ENCODE results near the gene GALK1.

Gene GALK1

GRCh38 chr17:75809631-75810111 lies 44.7 kb upstream of the GALK1 start:
- H2AK5ac ChIP-seq (ENCODE audit: low read depth, low read length), result no peak overlapping the region
- H3K4me3 ChIP-seq (ENCODE audit: low read length in 2 of 2), result no peak overlapping the region
- no peak overlapping the region for H3K4ac ChIP-seq (ENCODE audit: low read length)
- H2BK5ac ChIP-seq (ENCODE audit: low read length), result peak overlapping the region; percentile 53
- no peak overlapping the region for H3K23ac ChIP-seq (ENCODE audit: low read depth, low read length, poor library complexity)
- H3K4me2 ChIP-seq (ENCODE audit: insufficient read depth, low read length, poor library complexity, severe bottlenecking), result no peak overlapping the region
- no peak overlapping the region for H3K27ac ChIP-seq (replicated peaks; ENCODE audit: low read length)
- H2BK15ac ChIP-seq (ENCODE audit: low read length), result no peak overlapping the region
- H3K9ac ChIP-seq (ENCODE audit: low read depth, low read length, poor library complexity), result no peak overlapping the region
- H3K18ac ChIP-seq (ENCODE audit: low read length), result no peak overlapping the region
- H3K4me1 ChIP-seq (ENCODE audit: control insufficient read depth in 2 of 2, insufficient read depth in 1 of 2, low read depth in 1 of 2, low read length in 2 of 2), result no peaks in the 10 kb centered on the region
- H4K8ac ChIP-seq (ENCODE audit: low read depth, low read length), result no peak overlapping the region
- peaks cover 45 to 72% of the 10 kb centered on the region in 2 donors for H3K36me3 ChIP-seq (replicated peaks in 1 of 2; ENCODE audit: control insufficient read depth in 2 of 2, insufficient read depth in 2 of 2, low read length in 2 of 2)
- DNase-seq (ENCODE audit: low spot score), result no peak
- H3K27me3 ChIP-seq (ENCODE audit: control insufficient read depth in 3 of 3, insufficient read depth in 3 of 3, low read depth in 1 of 3, low read length in 3 of 3), result no peaks in the 10 kb centered on the region
- peaks cover 23% of the 10 kb centered on the region for H3K79me1 ChIP-seq (ENCODE audit: low read depth, low read length)
- no peak overlapping the region for H2BK12ac ChIP-seq (ENCODE audit: low read length)
- no CpG with 5 or more reads among the region's 24 CpGs for WGBS, 2 donors (ENCODE audit: extremely low coverage in 2 of 2, insufficient read length in 2 of 2, insufficient replicate concordance in 1 of 2)
- H3K14ac ChIP-seq (ENCODE audit: low read length), result no peak overlapping the region
- H2BK120ac ChIP-seq (ENCODE audit: low read depth, low read length), result no peak overlapping the region
- no peak overlapping the region for H2AFZ ChIP-seq (ENCODE audit: low read length)
- H4K91ac ChIP-seq (ENCODE audit: low read depth, low read length, poor library complexity), result no peak overlapping the region
- H3K9me3 ChIP-seq (replicated peaks in 1 of 2; ENCODE audit: control insufficient read depth in 2 of 2, insufficient read depth in 1 of 2, low read depth in 1 of 2, low read length in 2 of 2), result no peaks in the 10 kb centered on the region

- no peak overlapping the region for H4K8ac ChIP-seq (ENCODE audit: low read depth, low read length)
- no peak overlapping the region for H3K18ac ChIP-seq (ENCODE audit: low read length)
- no peaks in the 10 kb centered on the region for H3K9me3 ChIP-seq (replicated peaks in 1 of 2; ENCODE audit: control insufficient read depth in 2 of 2, insufficient read depth in 1 of 2, low read depth in 1 of 2, low read length in 2 of 2)
- DNase-seq (ENCODE audit: low spot score), result no peak
- no peak overlapping the region for H4K91ac ChIP-seq (ENCODE audit: low read depth, low read length, poor library complexity)
- H2BK12ac ChIP-seq (ENCODE audit: low read length), result no peak overlapping the region
- peak overlapping the region; percentile 53 for H2BK5ac ChIP-seq (ENCODE audit: low read length)
- H2BK120ac ChIP-seq (ENCODE audit: low read depth, low read length), result no peak overlapping the region
- H3K4me2 ChIP-seq (ENCODE audit: insufficient read depth, low read length, poor library complexity, severe bottlenecking), result no peak overlapping the region
- no peak overlapping the region for H3K4me3 ChIP-seq (ENCODE audit: low read length in 2 of 2)
- no peak overlapping the region for H3K23ac ChIP-seq (ENCODE audit: low read depth, low read length, poor library complexity)
- no peak overlapping the region for H3K27ac ChIP-seq (replicated peaks; ENCODE audit: low read length)
- WGBS, 2 donors (ENCODE audit: extremely low coverage in 2 of 2, insufficient read length in 2 of 2, insufficient replicate concordance in 1 of 2), result no CpG with 5 or more reads among the region's 18 CpGs
- H2BK15ac ChIP-seq (ENCODE audit: low read length), result no peak overlapping the region
- no peaks in the 10 kb centered on the region for H3K27me3 ChIP-seq (ENCODE audit: control insufficient read depth in 3 of 3, insufficient read depth in 3 of 3, low read depth in 1 of 3, low read length in 3 of 3)
- H2AK5ac ChIP-seq (ENCODE audit: low read depth, low read length), result no peak overlapping the region
- no peak overlapping the region for H3K14ac ChIP-seq (ENCODE audit: low read length)
- H3K9ac ChIP-seq (ENCODE audit: low read depth, low read length, poor library complexity), result no peak overlapping the region
- no peak overlapping the region for H3K4ac ChIP-seq (ENCODE audit: low read length)
- H3K36me3 ChIP-seq (replicated peaks in 1 of 2; ENCODE audit: control insufficient read depth in 2 of 2, insufficient read depth in 2 of 2, low read length in 2 of 2), result peaks cover 41 to 69% of the 10 kb centered on the region in 2 donors
- H3K4me1 ChIP-seq (ENCODE audit: control insufficient read depth in 2 of 2, insufficient read depth in 1 of 2, low read depth in 1 of 2, low read length in 2 of 2), result no peaks in the 10 kb centered on the region
- peaks cover 21% of the 10 kb centered on the region for H3K79me1 ChIP-seq (ENCODE audit: low read depth, low read length)
- H2AFZ ChIP-seq (ENCODE audit: low read length), result no peak overlapping the region
Observed at GRCh38 chr17:75808905-75809621, 44.1 kb upstream of the GALK1 start.

- no peak overlapping the region for H3K27ac ChIP-seq (replicated peaks; ENCODE audit: low read length)
- H4K91ac ChIP-seq (ENCODE audit: low read depth, low read length, poor library complexity), result no peak overlapping the region
- H2AK5ac ChIP-seq (ENCODE audit: low read depth, low read length), result no peak overlapping the region
- peaks cover 36 to 68% of the 10 kb centered on the region in 2 donors for H3K36me3 ChIP-seq (replicated peaks in 1 of 2; ENCODE audit: control insufficient read depth in 2 of 2, insufficient read depth in 2 of 2, low read length in 2 of 2)
- no CpG with 5 or more reads among the region's 4 CpGs for WGBS, 2 donors (ENCODE audit: extremely low coverage in 2 of 2, insufficient read length in 2 of 2, insufficient replicate concordance in 1 of 2)
- peak overlapping the region; percentile 20 for H2BK5ac ChIP-seq (ENCODE audit: low read length)
- H3K9ac ChIP-seq (ENCODE audit: low read depth, low read length, poor library complexity), result no peak overlapping the region
- H3K4me3 ChIP-seq (ENCODE audit: low read length in 2 of 2), result no peak overlapping the region
- H3K79me1 ChIP-seq (ENCODE audit: low read depth, low read length), result peaks cover 19% of the 10 kb centered on the region
- H2BK12ac ChIP-seq (ENCODE audit: low read length), result no peak overlapping the region
- no peak overlapping the region for H3K23ac ChIP-seq (ENCODE audit: low read depth, low read length, poor library complexity)
- H3K27me3 ChIP-seq (ENCODE audit: control insufficient read depth in 3 of 3, insufficient read depth in 3 of 3, low read depth in 1 of 3, low read length in 3 of 3), result no peaks in the 10 kb centered on the region
- DNase-seq (ENCODE audit: low spot score), result no peak
- no peak overlapping the region for H2AFZ ChIP-seq (ENCODE audit: low read length)
- H3K9me3 ChIP-seq (replicated peaks in 1 of 2; ENCODE audit: control insufficient read depth in 2 of 2, insufficient read depth in 1 of 2, low read depth in 1 of 2, low read length in 2 of 2), result no peaks in the 10 kb centered on the region
- no peak overlapping the region for H3K18ac ChIP-seq (ENCODE audit: low read length)
- H4K8ac ChIP-seq (ENCODE audit: low read depth, low read length), result no peak overlapping the region
- H3K4me1 ChIP-seq (ENCODE audit: control insufficient read depth in 2 of 2, insufficient read depth in 1 of 2, low read depth in 1 of 2, low read length in 2 of 2), result no peaks in the 10 kb centered on the region
- H3K4ac ChIP-seq (ENCODE audit: low read length), result no peak overlapping the region
- H3K4me2 ChIP-seq (ENCODE audit: insufficient read depth, low read length, poor library complexity, severe bottlenecking), result no peak overlapping the region
- no peak overlapping the region for H2BK120ac ChIP-seq (ENCODE audit: low read depth, low read length)
- H3K14ac ChIP-seq (ENCODE audit: low read length), result no peak overlapping the region
- no peak overlapping the region for H2BK15ac ChIP-seq (ENCODE audit: low read length)
Observed at GRCh38 chr17:75808549-75808904, 43.5 kb upstream of the GALK1 start.

- H3K23ac ChIP-seq (ENCODE audit: low read depth, low read length, poor library complexity), result no peak overlapping the region
- H3K4me3 ChIP-seq (ENCODE audit: low read length in 2 of 2), result no peak overlapping the region
- no CpG with 5 or more reads among the region's 3 CpGs for WGBS, 2 donors (ENCODE audit: extremely low coverage in 2 of 2, insufficient read length in 2 of 2, insufficient replicate concordance in 1 of 2)
- no peak overlapping the region for H4K91ac ChIP-seq (ENCODE audit: low read depth, low read length, poor library complexity)
- H3K4ac ChIP-seq (ENCODE audit: low read length), result no peak overlapping the region
- H3K27me3 ChIP-seq (ENCODE audit: control insufficient read depth in 3 of 3, insufficient read depth in 3 of 3, low read depth in 1 of 3, low read length in 3 of 3), result no peaks in the 10 kb centered on the region
- H2BK15ac ChIP-seq (ENCODE audit: low read length), result no peak overlapping the region
- H3K27ac ChIP-seq (replicated peaks; ENCODE audit: low read length), result no peak overlapping the region
- no peak overlapping the region for H2AFZ ChIP-seq (ENCODE audit: low read length)
- H3K4me1 ChIP-seq (ENCODE audit: control insufficient read depth in 2 of 2, insufficient read depth in 1 of 2, low read depth in 1 of 2, low read length in 2 of 2), result no peaks in the 10 kb centered on the region
- no peak for DNase-seq (ENCODE audit: low spot score)
- no peak overlapping the region for H2BK120ac ChIP-seq (ENCODE audit: low read depth, low read length)
- no peak overlapping the region for H3K18ac ChIP-seq (ENCODE audit: low read length)
- H3K14ac ChIP-seq (ENCODE audit: low read length), result no peak overlapping the region
- peaks cover 19% of the 10 kb centered on the region for H3K79me1 ChIP-seq (ENCODE audit: low read depth, low read length)
- no peak overlapping the region for H3K9ac ChIP-seq (ENCODE audit: low read depth, low read length, poor library complexity)
- no peak overlapping the region for H3K4me2 ChIP-seq (ENCODE audit: insufficient read depth, low read length, poor library complexity, severe bottlenecking)
- H2BK12ac ChIP-seq (ENCODE audit: low read length), result no peak overlapping the region
- H3K36me3 ChIP-seq (replicated peaks in 1 of 2; ENCODE audit: control insufficient read depth in 2 of 2, insufficient read depth in 2 of 2, low read length in 2 of 2), result peaks cover 29 to 66% of the 10 kb centered on the region in 2 donors
- no peak overlapping the region for H2BK5ac ChIP-seq (ENCODE audit: low read length)
- no peaks in the 10 kb centered on the region for H3K9me3 ChIP-seq (replicated peaks in 1 of 2; ENCODE audit: control insufficient read depth in 2 of 2, insufficient read depth in 1 of 2, low read depth in 1 of 2, low read length in 2 of 2)
- H4K8ac ChIP-seq (ENCODE audit: low read depth, low read length), result no peak overlapping the region
- H2AK5ac ChIP-seq (ENCODE audit: low read depth, low read length), result no peak overlapping the region
Observed at GRCh38 chr17:75807861-75808260, 42.9 kb upstream of the GALK1 start.
